D721Med (cell line): Measurements from ENCODE around the gene NFASC.
A peak's percentile ranks its signal among the peaks of the same experiment; 100 is the strongest.

Experiments
- DNase-seq: peaks from one replicate; pipeline ENCODE4 v3.0.0; 2011; ENCODE audit warnings: low spot score; ENCODE audit not compliant: insufficient read length
- FAIRE-seq: peaks from 2 replicates; lab custom pipeline; 2011; peaks lifted over from hg19 to GRCh38; lab: Jason Lieb, UNC
- TF ChIP-seq, protein P1 (sequence below): IDR thresholded peaks from 2 replicates; pipeline ENCODE4 v1.5.1; 2012; ENCODE audit warnings: mild to moderate bottlenecking, control low read depth; ENCODE audit not compliant: insufficient read depth; ENCODE audit errors: missing control alignments

Gene NFASC

DNA sequence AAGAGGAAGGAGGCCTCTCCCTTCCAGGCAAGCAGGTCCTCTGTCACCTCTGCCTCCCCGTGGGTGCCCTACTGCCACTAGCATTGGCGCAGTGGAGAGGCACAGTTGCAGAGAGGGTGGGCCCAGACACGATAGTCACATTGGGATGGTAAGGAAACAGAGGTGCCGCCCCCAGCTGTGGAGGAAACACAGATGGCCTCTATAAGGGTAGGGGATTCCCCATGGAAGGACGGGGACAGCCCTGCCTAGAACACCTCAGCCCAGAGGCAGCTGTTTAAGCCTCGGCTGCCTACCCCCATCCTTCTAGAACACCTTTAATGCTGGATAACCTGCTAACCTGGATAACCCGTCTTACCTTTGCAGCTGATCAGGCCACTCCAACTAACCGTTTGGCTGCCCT lies 106.7 kb downstream of the NFASC start:
- FAIRE-seq (no peak), DNase-seq (no peak)
- TF ChIP-seq, protein P1, sequence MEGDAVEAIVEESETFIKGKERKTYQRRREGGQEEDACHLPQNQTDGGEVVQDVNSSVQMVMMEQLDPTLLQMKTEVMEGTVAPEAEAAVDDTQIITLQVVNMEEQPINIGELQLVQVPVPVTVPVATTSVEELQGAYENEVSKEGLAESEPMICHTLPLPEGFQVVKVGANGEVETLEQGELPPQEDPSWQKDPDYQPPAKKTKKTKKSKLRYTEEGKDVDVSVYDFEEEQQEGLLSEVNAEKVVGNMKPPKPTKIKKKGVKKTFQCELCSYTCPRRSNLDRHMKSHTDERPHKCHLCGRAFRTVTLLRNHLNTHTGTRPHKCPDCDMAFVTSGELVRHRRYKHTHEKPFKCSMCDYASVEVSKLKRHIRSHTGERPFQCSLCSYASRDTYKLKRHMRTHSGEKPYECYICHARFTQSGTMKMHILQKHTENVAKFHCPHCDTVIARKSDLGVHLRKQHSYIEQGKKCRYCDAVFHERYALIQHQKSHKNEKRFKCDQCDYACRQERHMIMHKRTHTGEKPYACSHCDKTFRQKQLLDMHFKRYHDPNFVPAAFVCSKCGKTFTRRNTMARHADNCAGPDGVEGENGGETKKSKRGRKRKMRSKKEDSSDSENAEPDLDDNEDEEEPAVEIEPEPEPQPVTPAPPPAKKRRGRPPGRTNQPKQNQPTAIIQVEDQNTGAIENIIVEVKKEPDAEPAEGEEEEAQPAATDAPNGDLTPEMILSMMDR, result no peak

DNA sequence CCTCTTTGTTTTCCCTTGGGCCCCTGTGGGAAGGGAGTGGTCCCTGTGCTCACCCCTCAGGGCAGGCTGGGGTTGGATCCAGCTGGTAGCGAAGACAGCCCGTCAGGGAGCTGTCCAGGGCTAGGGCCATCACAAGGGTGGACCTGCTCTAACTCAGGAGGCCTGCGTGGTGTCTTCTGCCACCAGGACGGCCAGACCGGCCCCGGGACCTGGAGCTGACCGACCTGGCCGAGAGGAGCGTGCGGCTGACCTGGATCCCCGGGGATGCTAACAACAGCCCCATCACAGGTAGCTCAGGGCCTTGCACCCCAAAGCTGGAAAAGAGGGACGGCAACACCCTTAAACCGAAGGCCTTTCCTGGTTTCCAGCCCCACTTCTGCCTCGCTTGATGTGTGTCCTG lies 108.1 kb downstream of the NFASC start:
- TF ChIP-seq, protein P1, result no peak
- no peak for FAIRE-seq
- DNase-seq, result no peak

DNA sequence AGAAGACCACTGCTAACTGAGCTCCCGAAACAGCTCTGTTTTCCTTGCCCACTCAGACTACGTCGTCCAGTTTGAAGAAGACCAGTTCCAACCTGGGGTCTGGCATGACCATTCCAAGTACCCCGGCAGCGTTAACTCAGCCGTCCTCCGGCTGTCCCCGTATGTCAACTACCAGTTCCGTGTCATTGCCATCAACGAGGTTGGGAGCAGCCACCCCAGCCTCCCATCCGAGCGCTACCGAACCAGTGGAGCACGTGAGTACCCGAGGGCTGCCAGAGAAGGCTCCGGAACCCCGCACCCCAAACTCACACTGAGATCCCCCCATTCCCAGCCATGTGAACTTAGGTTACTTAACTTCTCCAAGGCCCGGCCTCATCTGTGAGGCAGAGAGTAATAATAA lies 108.6 kb downstream of the NFASC start:
- TF ChIP-seq, protein P1, result no peak

DNA sequence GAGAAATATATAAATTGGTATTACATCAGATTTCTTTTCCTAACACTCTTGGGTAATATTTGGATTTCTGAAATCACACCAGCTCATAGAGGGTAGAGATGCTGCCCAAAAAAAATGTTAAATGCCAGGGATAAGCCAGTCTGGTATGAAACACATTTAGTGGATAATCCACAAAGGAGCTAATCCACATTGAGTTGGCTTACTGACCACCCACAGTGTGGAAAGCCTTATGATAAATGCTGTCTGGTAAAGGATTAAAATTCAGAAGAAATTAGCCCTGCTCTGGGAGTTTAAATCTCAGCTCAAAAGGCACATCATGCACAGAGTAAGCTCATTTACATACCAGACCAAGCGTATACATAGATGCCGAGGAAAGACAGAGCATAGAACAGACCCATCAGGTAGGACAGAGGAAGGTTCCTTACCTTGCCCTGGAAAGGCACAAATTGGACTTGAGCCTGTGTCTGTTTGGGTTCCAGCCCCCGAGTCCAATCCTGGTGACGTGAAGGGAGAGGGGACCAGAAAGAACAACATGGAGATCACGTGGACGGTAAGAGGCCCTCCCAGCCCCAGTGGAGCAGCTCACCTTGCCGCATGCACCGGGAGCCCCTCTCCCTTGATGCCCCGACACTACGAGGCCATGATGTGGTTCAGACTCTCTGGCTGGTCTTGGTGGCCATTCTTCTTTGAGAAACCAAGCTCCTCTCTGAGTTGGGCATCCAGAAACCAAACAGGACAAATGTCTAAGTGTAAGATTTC lies 109.4 kb downstream of the NFASC start:
- DNase-seq (peak; percentile 88), FAIRE-seq (peak; percentile 98)
- TF ChIP-seq, protein P1, result no peak

More for the DNA sequence above, 108.6 kb downstream of the NFASC start:
- FAIRE-seq (no peak), DNase-seq (no peak)

DNA sequence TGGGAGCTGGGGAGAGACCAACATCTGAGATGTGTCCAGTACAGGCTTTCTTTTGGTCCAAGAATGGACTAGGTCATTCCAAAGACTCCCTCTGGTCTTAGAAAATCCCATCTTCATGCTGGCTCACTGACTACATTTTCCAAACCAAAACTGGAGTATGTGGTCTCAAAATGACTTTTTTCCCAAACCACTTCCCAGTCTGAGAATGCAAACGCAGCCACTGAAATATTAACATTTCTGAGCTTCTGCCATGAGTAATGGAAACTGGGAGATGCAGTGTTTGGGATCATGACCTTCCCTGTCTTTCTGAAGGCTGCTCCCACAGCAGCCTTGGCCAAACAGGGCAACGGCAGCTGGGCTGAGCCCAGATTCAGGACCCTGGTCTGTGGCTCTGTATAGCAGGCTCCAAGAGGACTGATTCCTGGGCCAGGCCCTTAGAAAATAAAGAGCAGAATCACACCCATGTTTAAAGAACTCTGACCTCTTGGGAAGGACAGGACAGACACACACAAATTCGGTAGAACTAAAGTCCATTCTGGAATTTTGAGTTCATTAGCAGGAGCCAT lies 110.3 kb downstream of the NFASC start:
- FAIRE-seq (no peak), DNase-seq (no peak)
- TF ChIP-seq, protein P1, result no peak

DNA sequence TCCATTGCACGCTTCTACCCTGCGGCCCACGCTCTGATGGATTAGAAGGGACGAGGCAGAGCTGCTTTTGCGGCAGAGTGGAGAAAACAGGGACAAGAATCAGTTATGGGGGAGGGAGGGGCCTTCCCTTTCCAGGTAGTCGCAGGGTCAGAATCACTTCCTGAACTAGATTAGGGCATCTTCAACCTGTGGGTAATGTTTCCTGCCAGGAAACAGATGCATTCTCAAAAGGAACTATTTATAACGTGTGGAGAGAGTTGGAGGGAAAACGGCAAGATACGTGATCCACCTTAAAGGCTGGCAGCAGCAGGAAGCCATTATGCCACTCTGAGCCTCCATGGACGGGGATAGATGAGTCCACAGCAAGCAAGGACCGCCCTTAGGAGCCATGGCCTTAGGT lies 112.5 kb downstream of the NFASC start:
- no peak for FAIRE-seq
- no peak for DNase-seq
- TF ChIP-seq, protein P1, result no peak

DNA sequence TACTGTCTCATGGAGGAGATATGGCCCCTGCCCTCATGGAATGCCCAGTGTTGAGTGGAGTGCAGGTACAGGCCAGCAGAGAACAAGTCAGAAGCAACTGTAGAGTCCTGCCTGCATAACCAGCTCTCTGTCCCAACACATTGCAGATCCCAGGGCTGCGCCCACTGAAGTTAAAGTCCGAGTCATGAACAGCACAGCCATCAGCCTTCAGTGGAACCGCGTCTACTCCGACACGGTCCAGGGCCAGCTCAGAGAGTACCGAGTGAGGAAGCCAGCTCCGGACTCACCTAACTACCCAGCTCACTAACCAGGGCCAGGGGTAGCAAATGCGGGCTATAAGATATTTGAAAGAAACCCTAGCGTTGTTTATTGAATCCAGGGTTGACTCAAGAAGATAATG lies 113.2 kb downstream of the NFASC start:
- no peak for DNase-seq
- FAIRE-seq, result no peak
- TF ChIP-seq, protein P1, result no peak
